Measurements from ENCODE around the gene ANKRD28. TPM values are rescaled to one million over a fixed set of nuclear protein-coding genes. Genes with fewer than 3 reads are reported as not detected.

Gene ANKRD28
- total and polyA plus RNA-seq, 2 of the 13 experiments (the other 11 are each of a cell fraction or from before 2014, with no cell fraction given) = 21.0 to 28.9 TPM

DNA sequence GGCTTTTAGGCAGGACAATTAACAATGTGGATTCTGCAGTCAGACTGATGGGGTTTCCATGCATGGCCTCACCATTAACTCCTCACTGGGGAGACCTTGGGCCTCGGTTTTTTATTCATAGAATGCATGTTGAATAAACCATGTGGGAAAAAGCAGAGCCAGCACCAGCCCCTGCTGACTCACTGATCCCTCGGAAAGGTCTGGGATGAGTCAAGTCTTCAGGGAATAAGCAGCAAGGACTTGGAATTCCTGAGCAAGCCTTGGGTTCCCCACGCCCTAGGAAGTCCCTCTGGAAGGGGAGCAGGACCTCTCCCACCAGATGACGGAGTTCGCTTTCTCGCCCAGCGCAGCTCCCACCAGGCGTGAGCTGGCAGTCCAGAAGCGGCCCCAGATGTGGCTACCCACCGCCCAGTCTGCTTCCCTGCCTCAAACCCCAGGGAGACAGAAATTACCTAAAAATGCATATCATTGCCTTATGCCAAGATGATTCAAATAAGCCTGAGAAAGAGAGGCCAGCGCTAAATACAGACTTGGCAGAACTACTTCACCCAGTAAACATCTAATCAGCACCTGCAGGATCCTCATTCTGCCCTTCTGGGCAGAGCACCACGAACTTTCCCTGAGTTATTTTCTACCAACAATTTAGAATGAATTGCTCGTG, 150.8 kb downstream of the ANKRD28 start (continued):
- TF ChIP-seq RARG (CRISPR knock-in tag; IDR thresholded peaks at IDR 0.05; ENCODE audit: low read depth) (no peak), MEIS1 (CRISPR knock-in tag; IDR thresholded peaks at IDR 0.05; ENCODE audit: borderline replicate concordance) (no peak), CC2D1A (CRISPR knock-in tag; IDR thresholded peaks at IDR 0.05) (no peak), ZNF574 (CRISPR knock-in tag; IDR thresholded peaks at IDR 0.05) (no peak)

DNA sequence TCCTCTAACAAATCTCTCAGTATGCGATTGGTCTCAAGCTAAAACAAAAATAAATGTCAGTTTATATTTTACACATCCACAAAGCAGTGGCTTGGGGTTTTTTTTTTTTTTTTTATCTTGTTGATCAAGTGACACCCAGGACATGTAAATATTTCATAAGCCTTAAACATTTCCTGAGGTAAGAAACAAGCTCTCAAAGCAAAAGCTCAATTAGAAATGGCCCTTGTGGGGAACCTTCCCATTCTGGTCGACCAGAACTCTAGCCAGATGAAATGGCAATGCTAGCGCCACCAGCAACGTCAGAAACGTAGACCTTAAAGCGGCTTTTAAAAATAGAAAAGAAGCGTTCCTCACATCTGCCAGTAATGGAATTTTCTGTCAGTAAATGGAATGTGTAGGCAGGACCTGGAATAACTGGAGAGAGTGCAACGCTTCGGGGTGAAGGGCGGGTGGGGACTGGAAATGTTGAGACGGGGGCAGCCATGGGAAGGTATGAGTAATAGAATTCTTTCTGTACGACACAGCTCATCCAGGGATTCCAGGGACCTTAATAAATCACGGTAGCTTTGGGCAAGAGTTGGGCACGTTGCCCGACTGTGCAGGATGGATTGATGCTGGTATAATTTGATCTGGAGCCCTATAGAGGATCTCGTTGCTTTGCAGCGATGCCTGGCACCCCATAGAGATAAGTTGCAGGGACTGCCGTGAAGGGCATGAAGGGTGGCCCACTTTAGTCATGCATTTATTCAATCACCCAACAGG, 151.9 kb downstream of the ANKRD28 start:
- peaks cover 10% of the 10 kb centered on the region for H3K4me1 ChIP-seq (ENCODE audit: insufficient read depth, low read length)
- H3K4me3 ChIP-seq (replicated peaks in 1 of 3; ENCODE audit: insufficient read depth in 1 of 3, low read depth in 2 of 3, low read length in 3 of 3) = no peak overlapping the region
- H3K4me2 ChIP-seq (ENCODE audit: low read depth, low read length) = no peak overlapping the region
- no peaks in the 10 kb centered on the region for H3K27me3 ChIP-seq (ENCODE audit: control insufficient read depth in 1 of 2, insufficient read depth in 2 of 2, low read length in 2 of 2)
- no peak for ATAC-seq
- in situ Hi-C loops (cut with HindIII; ENCODE audit: extremely low pct_ligation_motif_present, low pct_unique_long_range_greater_than_20kb) = loop anchor here (25.0 kb wide), 1 partner anchor 591 kb away; no protein-coding TSS in a partner anchor
- H3K9ac ChIP-seq (ENCODE audit: insufficient read depth, low read depth, low read length) = no peak overlapping the region
- intact Hi-C loops (cut with micrococcal nuclease; ENCODE audit: unreplicated experiment) = no loop called here
- no peak overlapping the region for H2AFZ ChIP-seq (ENCODE audit: low read length)
- no peak for DNase-seq (ENCODE audit: low spot score)
- no peak for FAIRE-seq
- H3K79me2 ChIP-seq (ENCODE audit: insufficient read depth, low read length) = no peaks in the 10 kb centered on the region
- H3K27ac ChIP-seq (ENCODE audit: extremely low read length, insufficient read depth, low read length) = no peak overlapping the region
- 90% methylated on average over 17 of the region's 18 CpGs for WGBS (ENCODE audit: low lambda C conversion rate)
- POLR2A ChIA-PET = no interaction called here
- no peaks in the 10 kb centered on the region for H3K9me3 ChIP-seq (ENCODE audit: low read length)
- no TSS peak for BruUV-seq (replicated peaks)
- H3K36me3 ChIP-seq (replicated peaks in 1 of 2; ENCODE audit: control insufficient read depth in 1 of 2, insufficient read depth in 2 of 2, low read length in 2 of 2) = 0 out of 5 replicates have a peak, but pooled peaks cover 0 to 1% of the 10 kb centered on the region in 2 experiments
- no peaks in the 10 kb centered on the region for H4K20me1 ChIP-seq (ENCODE audit: insufficient read depth, low read length)
- CTCF ChIA-PET (ENCODE audit: low intra/inter-chr PET ratio, low total read pairs) = no interaction called here
- TF ChIP-seq FOXO4 (CRISPR knock-in tag; conservative IDR thresholded peaks at IDR 0.05) (no peak), ZNF800 (CRISPR knock-in tag; IDR thresholded peaks at IDR 0.05) (no peak), ZSCAN20 (CRISPR knock-in tag; IDR thresholded peaks at IDR 0.05; ENCODE audit: borderline replicate concordance) (no peak), CREBL2 (CRISPR knock-in tag; IDR thresholded peaks at IDR 0.05; ENCODE audit: borderline replicate concordance) (no peak)

Data from HepG2 (cell line).